HG03139 (cell line): ENCODE measurements around the gene ZNF432.
"Not testable (repeated sequence)": the region's sequence is repeated elsewhere in the genome, so short reads cannot be mapped to it uniquely, and the experiment has no call there.

Experiments used
- ATAC-seq: cut with Tn5 transposase; IDR thresholded peaks from one replicate; pipeline ENCODE4 v1.9.1; 2021; ENCODE audit not compliant: unreplicated experiment

Gene ZNF432

GRCh38 chr19:52048555-52049501 lies at the start of gene ZNF432:
Gene ZNF432 (minus strand): TSS chr19:52048838. CDS start chr19:52046868, 1,970 bp downstream.
- peak; percentile 77 for ATAC-seq

GRCh38 chr19:52096416-52096815 lies 47.8 kb upstream of the ZNF432 start:
- not testable (repeated sequence) for ATAC-seq

DNA sequence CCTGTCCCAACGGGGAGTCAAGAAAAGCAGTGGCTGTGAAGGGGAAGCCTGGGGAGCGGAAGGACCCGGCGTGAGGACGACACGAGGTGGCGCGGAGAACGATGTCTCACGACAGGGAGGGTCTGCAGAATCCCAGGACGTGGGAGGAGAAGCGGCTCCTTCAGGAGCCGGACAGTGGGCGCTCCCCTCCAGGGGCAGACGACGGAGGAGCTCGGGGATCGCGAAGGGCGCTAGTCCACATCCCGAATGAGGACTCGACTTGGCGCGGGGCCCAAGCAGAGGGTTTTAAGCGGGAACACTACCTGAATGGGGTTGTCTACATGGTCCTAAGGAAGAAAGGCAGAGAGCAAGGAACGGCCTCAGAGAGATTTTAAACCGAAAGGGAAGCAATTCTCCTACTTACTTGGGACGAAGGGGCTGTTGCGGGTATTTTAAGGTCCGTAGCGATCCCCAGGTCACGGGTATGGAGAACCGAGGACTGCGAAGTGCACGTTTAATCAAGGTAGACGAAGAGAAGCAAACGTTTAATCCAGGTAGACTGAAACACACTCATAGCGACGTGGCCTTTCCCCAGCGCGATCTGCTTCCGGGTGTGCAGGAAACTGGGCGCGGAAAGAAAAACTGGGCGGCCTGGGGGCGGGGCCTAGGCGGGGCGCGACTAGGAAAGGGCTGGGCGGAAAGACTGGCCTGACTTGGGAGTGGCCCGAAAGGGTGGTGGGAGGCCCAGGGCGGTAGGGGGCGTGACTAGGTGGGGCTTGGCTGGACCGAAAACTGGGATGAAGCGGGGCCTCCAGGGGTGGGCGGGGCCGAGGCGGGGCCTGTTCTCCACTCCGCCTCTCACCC lies 46.8 kb upstream of the ZNF432 start, which contains the start of gene ZNF841:
ZNF841 (minus strand) TSS at position 594 of the 843 bp plus-strand sequence. CDS start 10,964 bp downstream, outside the sequence.
- ATAC-seq, result peak; percentile 90

DNA sequence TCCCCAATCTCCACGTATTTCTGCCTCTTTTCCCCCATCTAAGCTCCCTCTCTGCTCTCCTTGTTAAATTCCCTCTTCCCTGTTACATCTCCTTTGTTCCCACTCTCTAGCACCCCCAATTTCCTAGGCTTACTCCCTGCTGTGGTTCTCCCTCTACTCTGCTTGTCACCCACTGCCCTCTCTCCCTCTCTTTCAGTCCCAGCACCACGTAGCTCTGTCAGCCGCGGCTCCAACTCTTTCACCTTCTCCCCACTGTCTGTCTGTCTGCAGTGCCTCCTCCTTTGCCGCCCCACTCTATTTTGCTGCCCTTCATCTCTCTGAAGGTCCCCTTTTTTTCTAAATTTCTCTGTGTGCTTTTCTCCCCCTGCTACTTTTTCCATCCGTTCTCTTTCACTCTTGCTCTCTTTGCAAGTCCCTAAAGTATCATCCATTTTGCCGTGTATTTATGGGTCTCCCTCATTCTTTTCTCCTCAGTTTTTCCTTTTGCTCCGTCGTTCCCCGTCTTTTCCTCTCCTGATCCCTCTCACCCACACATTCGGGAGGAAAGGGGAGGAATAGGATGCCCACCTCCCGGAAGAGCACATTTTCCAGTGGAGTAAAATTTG lies 46.0 kb upstream of the ZNF432 start:
- no peak for ATAC-seq

GRCh38 chr19:52086481-52086880 lies 37.8 kb upstream of the ZNF432 start:
- no peak for ATAC-seq

DNA sequence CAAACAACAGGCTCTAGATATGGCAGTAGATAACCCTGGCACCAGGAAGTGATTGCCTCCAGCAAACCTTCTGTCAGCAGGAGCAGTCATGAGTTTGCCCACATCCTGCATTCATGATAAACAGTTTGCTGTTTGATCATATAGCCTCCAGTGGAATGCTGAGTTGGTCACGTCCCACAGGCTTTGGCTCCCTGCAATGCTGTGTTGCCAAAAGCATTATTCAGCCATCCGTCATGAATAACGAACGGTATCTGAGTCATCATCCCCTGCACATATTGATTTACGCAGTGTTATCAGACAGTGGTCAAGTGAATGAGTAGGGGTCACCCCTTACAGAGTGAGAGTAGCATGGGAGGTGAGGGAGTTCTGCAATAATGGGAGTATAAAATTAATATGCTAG lies 21.9 kb upstream of the ZNF432 start:
- ATAC-seq, result no peak

DNA sequence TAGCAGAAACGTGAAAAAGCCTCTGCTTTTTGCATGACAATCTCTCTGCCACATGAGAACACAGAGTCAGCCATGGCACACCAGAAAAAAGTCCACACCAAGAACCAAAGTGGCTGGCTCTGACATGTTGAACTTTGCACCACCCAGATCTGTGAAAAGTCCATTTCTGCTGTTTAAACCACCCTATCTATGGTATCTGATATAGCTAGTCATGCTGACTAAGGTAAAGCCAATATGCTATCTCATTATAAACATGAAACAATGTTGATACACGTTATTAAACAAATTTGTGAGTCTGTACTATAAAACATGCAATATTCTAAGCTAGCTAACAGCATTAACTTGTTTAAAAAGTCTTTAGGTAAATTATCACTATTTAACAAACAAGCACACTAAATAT lies 21.0 kb upstream of the ZNF432 start:
- ATAC-seq, result no peak

DNA sequence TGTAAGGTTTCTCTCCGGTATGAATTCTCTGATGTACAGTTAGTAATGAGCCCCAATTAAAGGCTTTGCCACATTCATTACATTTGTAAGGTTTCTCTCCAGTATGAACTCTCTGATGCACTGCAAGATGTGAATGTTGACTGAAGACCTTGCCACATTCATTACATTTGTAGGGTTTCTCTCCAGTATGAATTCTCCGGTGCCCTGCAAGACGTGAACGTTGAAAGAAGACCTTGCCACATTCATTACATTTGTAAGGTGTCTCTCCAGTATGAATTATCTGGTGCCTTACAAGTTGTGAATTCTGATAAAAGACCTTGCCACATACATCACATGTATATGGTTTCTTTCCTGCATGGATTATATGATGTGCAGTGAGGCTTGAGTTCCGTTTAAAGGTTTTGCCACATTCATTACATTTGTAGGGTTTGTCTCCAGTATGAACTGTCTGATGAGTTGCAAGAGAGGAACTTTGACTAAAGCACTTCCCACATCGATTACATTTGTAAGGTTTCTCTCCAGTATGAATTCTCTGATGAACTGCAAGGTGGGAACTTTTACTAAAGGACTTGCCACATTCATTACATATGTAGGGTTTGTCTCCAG lies 17.7 kb upstream of the ZNF432 start:
- no peak for ATAC-seq

GRCh38 chr19:52065399-52065798 lies 16.8 kb upstream of the ZNF432 start:
- no peak for ATAC-seq

DNA sequence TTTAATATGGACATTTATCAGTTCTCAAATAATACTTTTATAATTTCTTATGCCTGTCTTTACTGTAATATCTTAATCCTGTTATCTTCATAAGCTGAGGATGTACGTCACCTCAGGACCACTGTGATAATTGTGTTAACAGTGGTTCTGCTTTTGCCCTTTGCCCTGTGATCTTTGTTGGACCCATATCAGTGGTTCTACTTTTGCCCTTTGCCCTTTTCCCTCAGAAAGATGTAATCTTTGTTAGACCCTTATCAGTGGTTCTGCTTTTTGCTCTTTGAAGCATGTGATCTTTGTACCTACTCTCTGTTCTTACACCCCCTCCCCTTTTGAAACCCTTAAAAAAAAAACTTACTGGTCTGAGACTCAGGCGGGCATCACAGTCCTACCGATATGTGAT lies 7.8 kb upstream of the ZNF432 start:
- ATAC-seq, result not testable (repeated sequence)

DNA sequence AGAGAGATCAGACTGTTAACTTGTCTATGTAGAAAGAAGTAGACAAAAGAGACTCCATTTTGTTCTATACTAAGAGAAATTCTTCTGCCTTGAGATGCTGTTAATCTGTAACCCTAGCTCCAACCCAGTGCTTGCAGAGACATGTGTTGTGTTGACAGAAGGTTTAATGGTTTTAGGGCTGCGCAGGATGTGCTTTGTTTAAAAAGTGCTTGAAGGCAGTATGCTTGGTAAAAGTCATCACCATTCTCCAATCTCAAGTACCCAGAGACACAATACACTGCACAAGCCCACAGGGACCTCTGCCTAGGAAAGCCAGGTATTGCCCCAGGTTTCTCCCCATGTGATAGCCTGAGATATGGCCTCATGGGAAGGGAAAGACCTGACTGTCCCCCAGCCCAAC lies 3.1 kb upstream of the ZNF432 start:
- not testable (repeated sequence) for ATAC-seq

DNA sequence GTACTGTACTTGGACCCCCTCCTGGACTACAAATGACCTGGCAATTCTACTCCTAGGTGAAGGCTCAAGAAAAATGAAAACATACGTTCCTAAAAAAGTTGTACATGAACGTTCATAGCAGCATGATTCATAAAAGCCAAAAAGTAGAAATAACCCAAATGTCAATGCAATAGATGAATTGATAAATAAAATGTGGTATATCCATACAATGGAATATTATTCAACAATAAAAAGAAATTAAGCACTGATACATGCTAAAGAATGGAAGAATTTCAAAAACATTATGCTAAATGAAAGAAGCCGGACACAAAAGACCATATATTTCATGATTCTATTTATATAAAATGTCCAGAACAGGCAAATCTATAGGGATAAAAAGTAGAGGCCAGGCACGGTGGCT lies 9.5 kb downstream of the ZNF432 start:
- ATAC-seq, result no peak

DNA sequence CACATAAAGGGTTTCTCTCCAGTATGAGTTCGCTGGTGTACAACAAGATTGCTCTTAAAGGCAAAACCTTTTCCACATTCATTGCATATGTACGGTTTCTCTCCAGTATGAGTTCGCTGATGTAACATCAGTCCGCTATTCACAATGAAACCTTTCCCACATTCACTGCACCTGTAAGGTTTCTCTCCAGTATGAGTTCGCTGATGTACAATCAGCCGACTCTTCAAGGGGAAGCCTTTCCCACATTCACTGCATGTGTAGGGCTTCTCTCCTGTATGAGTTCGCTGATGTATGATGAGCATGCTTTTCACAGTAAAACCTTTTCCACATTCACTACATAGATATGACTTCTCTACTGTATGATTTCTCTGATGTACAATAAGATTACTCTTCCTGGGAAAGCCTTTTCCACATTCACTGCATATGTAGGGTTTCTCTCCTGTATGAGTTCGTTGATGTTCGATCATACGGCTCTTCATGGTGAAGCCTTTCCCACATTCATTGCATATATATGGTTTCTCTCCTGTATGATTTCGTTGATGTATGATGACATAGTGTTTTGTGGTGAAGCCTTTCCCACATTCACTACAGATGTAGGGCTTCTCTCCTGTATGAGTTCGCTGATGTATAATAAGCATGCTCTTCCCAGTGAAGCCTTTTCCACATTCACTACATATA lies 14.4 kb downstream of the ZNF432 start:
- ATAC-seq, result no peak

GRCh38 chr19:52028780-52029123 lies 19.9 kb downstream of the ZNF432 start:
- ATAC-seq, result peak; percentile 19

DNA sequence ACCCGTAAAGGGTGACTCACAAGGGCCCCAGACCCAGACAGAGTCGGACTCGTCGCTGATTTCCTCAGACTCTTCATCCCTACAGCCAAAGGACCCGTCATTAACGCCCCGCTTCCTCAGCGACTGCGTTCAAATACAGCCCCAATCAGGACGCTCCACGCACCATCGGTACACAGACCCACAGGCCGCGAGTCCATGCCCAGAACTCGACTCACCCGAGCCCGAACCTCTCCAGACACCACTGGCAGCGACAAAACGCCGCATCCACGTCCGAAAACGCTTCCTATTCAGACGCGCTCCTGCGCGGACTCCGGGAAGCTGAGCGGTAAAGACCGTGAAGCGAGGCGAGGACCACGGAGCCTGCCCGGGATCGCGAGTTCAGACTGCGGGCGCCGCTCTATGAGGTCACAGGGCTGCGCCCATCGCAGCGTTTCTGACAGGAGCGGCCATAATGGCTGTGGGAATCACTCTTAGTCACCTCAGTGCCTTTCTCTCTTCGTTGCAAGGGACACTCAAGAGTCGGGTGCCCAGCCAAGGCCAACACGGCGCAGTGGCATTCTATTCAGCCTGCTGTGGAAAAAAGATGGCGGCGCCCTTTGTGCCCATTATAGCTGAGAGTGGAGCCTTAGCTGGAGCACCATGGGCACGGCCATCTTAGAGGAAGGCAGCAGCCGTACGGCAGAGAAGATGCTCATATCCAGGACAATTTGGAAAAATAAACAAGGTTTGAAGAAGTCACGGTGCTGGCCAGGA lies 20.4 kb downstream of the ZNF432 start, which contains the start of gene ZNF614:
ZNF614 (minus strand) TSS at position 353 of the 753 bp plus-strand sequence. CDS start 2,634 bp downstream, outside the sequence.
- ATAC-seq, result peak; percentile 80

GRCh38 chr19:52026255-52026990 lies 22.2 kb downstream of the ZNF432 start:
- ATAC-seq, result not testable (repeated sequence)

GRCh38 chr19:52024478-52024877 lies 24.2 kb downstream of the ZNF432 start:
- not testable (repeated sequence) for ATAC-seq

DNA sequence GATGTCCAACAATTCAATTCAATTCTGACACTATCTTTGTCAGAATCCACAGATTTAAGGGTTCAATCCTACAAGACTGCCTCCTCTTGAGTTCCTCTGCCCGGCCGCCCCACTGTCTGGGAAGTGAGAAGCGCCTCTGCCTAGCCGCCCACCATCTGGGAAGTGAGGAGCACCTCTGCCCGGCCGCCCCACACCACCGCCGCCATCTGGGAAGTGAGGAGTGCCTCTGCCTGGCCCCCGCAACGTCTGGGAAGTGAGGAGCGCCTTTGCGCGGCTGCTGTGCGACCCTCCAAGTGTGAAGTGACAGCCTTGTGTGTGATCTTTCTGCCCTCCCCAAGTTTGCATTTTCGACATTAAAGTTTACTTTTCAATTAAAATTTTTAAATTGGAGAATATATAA lies 26.4 kb downstream of the ZNF432 start:
- ATAC-seq, result no peak

- no peak for ATAC-seq
These were observed 28.1 kb downstream of the ZNF432 start for GRCh38 chr19:52020506-52020905.
